NT2/D1 (cell line): Measurements from ENCODE around the gene SLC24A4.

ENCODE experiments used
- DNase-seq: peaks from one replicate; pipeline ENCODE4 v3.0.0-alpha.2; 2011; ENCODE audit warnings: low read depth, low spot score
- H3K27me3 ChIP-seq: 2 replicates; pipeline ENCODE4 v1.6.0; 2011; ENCODE audit warnings: mild to moderate bottlenecking; ENCODE audit not compliant: insufficient read length, insufficient read depth
- H3K36me3 ChIP-seq: 2 replicates; pipeline ENCODE4 v1.6.1; 2011; ENCODE audit warnings: mild to moderate bottlenecking, low read length, mixed read lengths; ENCODE audit not compliant: insufficient read depth, insufficient read length
- H3K4me1 ChIP-seq: 2 replicates; pipeline ENCODE4 v1.5.1; 2011; ENCODE audit not compliant: insufficient read depth, insufficient read length
- H3K4me3 ChIP-seq: 2 replicates; pipeline ENCODE4 v1.5.1; 2011; ENCODE audit warnings: low read depth; ENCODE audit not compliant: insufficient read length
- H3K9ac ChIP-seq: 2 replicates; pipeline ENCODE4 v1.6.0; 2011; ENCODE audit warnings: low read depth; ENCODE audit not compliant: insufficient read length
- H3K9me3 ChIP-seq: 2 replicates; pipeline ENCODE4 v1.5.1; 2011; ENCODE audit warnings: mild to moderate bottlenecking, low read length; ENCODE audit not compliant: insufficient read depth
- SUZ12 ChIP-seq: IDR thresholded peaks from 2 replicates; pipeline ENCODE4 v1.6.1; 2011; ENCODE audit not compliant: insufficient read length, insufficient read depth; ENCODE audit errors: extremely low read depth
- YY1 ChIP-seq: IDR thresholded peaks from 2 replicates; pipeline ENCODE4 v1.6.1; 2011; ENCODE audit not compliant: insufficient read length, insufficient read depth
- ZNF274 ChIP-seq: IDR thresholded peaks from 2 replicates; pipeline ENCODE4 v1.6.1; 2011; ENCODE audit warnings: mild to moderate bottlenecking, low read depth, low read length

Gene SLC24A4

GRCh38 chr14:92495027-92495426 lies 172.1 kb downstream of the SLC24A4 start:
- TF ChIP-seq ZNF274: no peak
- no peak overlapping the region for H3K9ac ChIP-seq

GRCh38 chr14:92496191-92496857 lies 173.4 kb downstream of the SLC24A4 start:
- no peak for DNase-seq
- Histone ChIP-seq H3K4me3 (no peak overlapping the region), H3K36me3 (no peaks in the 10 kb centered on the region), H3K4me1 (peaks cover 6% of the 10 kb centered on the region), H3K9ac (no peak overlapping the region), H3K9me3 (no peaks in the 10 kb centered on the region), H3K27me3 (no peaks in the 10 kb centered on the region)
- TF ChIP-seq SUZ12 (no peak), YY1 (no peak), ZNF274 (no peak)

More at GRCh38 chr14:92495027-92495426, 172.1 kb downstream of the SLC24A4 start:
- no peaks in the 10 kb centered on the region for H3K36me3 ChIP-seq
- no peak for DNase-seq
- H3K4me1 ChIP-seq: peaks cover 6% of the 10 kb centered on the region
- no peak overlapping the region for H3K4me3 ChIP-seq
- no peaks in the 10 kb centered on the region for H3K27me3 ChIP-seq
- no peaks in the 10 kb centered on the region for H3K9me3 ChIP-seq

GRCh38 chr14:92497391-92497790 lies 174.4 kb downstream of the SLC24A4 start:
- Histone ChIP-seq H3K9ac (no peak overlapping the region), H3K4me3 (no peak overlapping the region), H3K9me3 (no peaks in the 10 kb centered on the region), H3K36me3 (no peaks in the 10 kb centered on the region), H3K4me1 (peaks cover 6% of the 10 kb centered on the region), H3K27me3 (no peaks in the 10 kb centered on the region)
- no peak for DNase-seq
- TF ChIP-seq SUZ12 (no peak), ZNF274 (no peak), YY1 (no peak)

- Histone ChIP-seq H3K9ac (no peak overlapping the region), H3K4me1 (peaks cover 6% of the 10 kb centered on the region), H3K9me3 (no peaks in the 10 kb centered on the region), H3K4me3 (no peak overlapping the region), H3K36me3 (no peaks in the 10 kb centered on the region), H3K27me3 (no peaks in the 10 kb centered on the region)
- no peak for DNase-seq
- TF ChIP-seq YY1: no peak
- TF ChIP-seq ZNF274: no peak
- no peak for TF ChIP-seq SUZ12
Observed at GRCh38 chr14:92499234-92499633, 176.3 kb downstream of the SLC24A4 start.

- H3K27me3 ChIP-seq: no peaks in the 10 kb centered on the region
- no peaks in the 10 kb centered on the region for H3K9me3 ChIP-seq
- H3K9ac ChIP-seq: no peak overlapping the region
- DNase-seq: no peak
- TF ChIP-seq ZNF274 (no peak), SUZ12 (no peak), YY1 (no peak)
- H3K36me3 ChIP-seq: no peaks in the 10 kb centered on the region
- H3K4me3 ChIP-seq: no peak overlapping the region
- peaks cover 6% of the 10 kb centered on the region for H3K4me1 ChIP-seq
Observed at GRCh38 chr14:92500491-92500941, 177.6 kb downstream of the SLC24A4 start.

- Histone ChIP-seq H3K36me3 (no peaks in the 10 kb centered on the region), H3K27me3 (no peaks in the 10 kb centered on the region), H3K4me1 (peaks cover 6% of the 10 kb centered on the region), H3K9ac (no peak overlapping the region), H3K4me3 (no peak overlapping the region), H3K9me3 (no peaks in the 10 kb centered on the region)
- TF ChIP-seq YY1 (no peak), SUZ12 (no peak), ZNF274 (no peak)
- DNase-seq: no peak
Observed at GRCh38 chr14:92501891-92502351, 179.0 kb downstream of the SLC24A4 start.

GRCh38 chr14:92502541-92503286 lies 179.7 kb downstream of the SLC24A4 start:
- no peak for DNase-seq
- no peak overlapping the region for H3K9ac ChIP-seq
- H3K9me3 ChIP-seq: no peaks in the 10 kb centered on the region
- no peaks in the 10 kb centered on the region for H3K27me3 ChIP-seq
- no peak overlapping the region for H3K4me3 ChIP-seq
- no peak for TF ChIP-seq ZNF274
- TF ChIP-seq YY1: no peak
- H3K36me3 ChIP-seq: no peaks in the 10 kb centered on the region
- peaks cover 6% of the 10 kb centered on the region for H3K4me1 ChIP-seq
